Measurements from ENCODE around the gene SEC22A. TPM values are rescaled to one million over a fixed set of nuclear protein-coding genes. Genes with fewer than 3 reads are reported as not detected.

SEC22A gene
- total and polyA plus RNA-seq, 2 of the 8 experiments (the other 6 are each of a cell fraction or from before 2014, with no cell fraction given) = 10.6 to 17.1 TPM

DNA sequence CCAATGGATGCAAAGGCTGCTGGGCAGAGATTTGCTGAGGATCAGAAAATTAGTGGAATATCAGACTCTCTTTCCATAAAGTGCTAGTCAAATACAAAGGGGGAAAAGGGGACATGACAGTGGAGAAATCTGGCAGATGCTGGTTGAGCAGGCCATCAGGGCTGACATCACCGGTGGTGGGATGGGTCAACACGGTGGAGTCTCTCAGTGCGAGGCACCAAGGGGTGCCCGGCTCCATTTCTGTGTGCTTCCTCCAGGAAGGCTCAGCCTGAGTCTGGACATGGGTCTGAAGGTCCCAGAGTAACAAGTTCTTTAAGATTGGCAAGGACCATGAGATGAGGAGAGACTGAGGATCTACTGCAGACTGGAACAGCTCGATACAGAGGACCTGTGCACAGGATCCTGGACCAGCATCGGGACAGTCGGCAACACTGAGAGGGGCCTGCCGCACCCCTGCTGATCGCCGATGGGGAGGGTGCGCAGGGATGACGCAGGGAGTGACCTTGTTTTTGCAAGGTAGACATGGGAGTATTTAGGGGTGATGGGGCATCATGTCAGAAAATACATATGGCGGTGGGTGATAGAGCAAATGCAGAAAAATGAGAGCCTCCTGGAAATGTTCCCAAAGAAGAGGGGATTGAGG is 92.7 kb downstream of the SEC22A start (continued):
- TF ChIP-seq RFX5 (IDR thresholded peaks at IDR 0.05; ENCODE audit: borderline replicate concordance, low read depth, low read length) = no peak
- no peak for TF ChIP-seq CTBP2 (IDR thresholded peaks at IDR 0.05; ENCODE audit: borderline replicate concordance, insufficient read depth, insufficient read length, low read length)
- TF ChIP-seq, protein P1, sequence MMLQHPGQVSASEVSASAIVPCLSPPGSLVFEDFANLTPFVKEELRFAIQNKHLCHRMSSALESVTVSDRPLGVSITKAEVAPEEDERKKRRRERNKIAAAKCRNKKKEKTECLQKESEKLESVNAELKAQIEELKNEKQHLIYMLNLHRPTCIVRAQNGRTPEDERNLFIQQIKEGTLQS (IDR thresholded peaks at IDR 0.05; ENCODE audit: insufficient read depth, low read depth, low read length) = no peak
- no peak for TF ChIP-seq TAF1 (IDR thresholded peaks at IDR 0.05; ENCODE audit: low read depth, low read length)
- no peak for TF ChIP-seq SP1 (IDR thresholded peaks at IDR 0.05; ENCODE audit: low read depth, low read length)
- TF ChIP-seq CHD2 (IDR thresholded peaks at IDR 0.05; ENCODE audit: low read length) = no peak
- TF ChIP-seq POU5F1 (IDR thresholded peaks at IDR 0.05; ENCODE audit: low read depth, low read length) = no peak
